CD4-positive, CD25-positive, alpha-beta regulatory T cell (primary cell): ENCODE measurements around the gene CREB5. TPM values are rescaled to one million over a fixed set of nuclear protein-coding genes. Genes with fewer than 3 reads are reported as not detected.

Experiments used
- ATAC-seq, 2 donors: fragments of 150-1000 bp; cut with Tn5 transposase; one replicate each; pipeline ENCODE4 v1.10.0; 2021; ENCODE audit warnings: low read depth in 2 of 2, moderate number of reproducible peaks in 2 of 2, moderate library complexity in 1 of 2
- DNase-seq, 3 donors: peaks; one replicate each; pipeline versions ENCODE4 v3.0.0 to v3.0.0-alpha.2; 2012 to 2022; ENCODE audit warnings: mixed read lengths in 1 of 3
- H3K27ac ChIP-seq: one replicate; pipeline ENCODE4 v1.7.0; 2013; ENCODE audit warnings: mild to moderate bottlenecking, low read length; ENCODE audit not compliant: insufficient read depth, poor library complexity, severe bottlenecking
- H3K27me3 ChIP-seq: one replicate; pipeline ENCODE4 v1.7.0; 2013; ENCODE audit warnings: low read length; ENCODE audit not compliant: control insufficient read depth, insufficient read depth
- H3K36me3 ChIP-seq: one replicate; pipeline ENCODE4 v1.7.0; 2013; ENCODE audit warnings: mild to moderate bottlenecking, low read length, moderate library complexity; ENCODE audit not compliant: control insufficient read depth, insufficient read depth
- H3K4me1 ChIP-seq: 2 replicates; pipeline ENCODE4 v1.7.0; 2013; ENCODE audit warnings: mild to moderate bottlenecking, low read length; ENCODE audit not compliant: insufficient read depth, control insufficient read depth, poor library complexity, severe bottlenecking
- H3K4me3 ChIP-seq: one replicate; pipeline ENCODE4 v1.7.0; 2013; ENCODE audit warnings: low read depth, mild to moderate bottlenecking, low read length, moderate library complexity
- H3K9me3 ChIP-seq, 2 experiments: 1 replicate in 1 of 2; 2 replicates in 1 of 2; pipeline ENCODE4 v1.7.0; 2013; ENCODE audit warnings: low read length in 2 of 2, mild to moderate bottlenecking in 1 of 2, moderate library complexity in 1 of 2; ENCODE audit not compliant: control insufficient read depth in 2 of 2
- H3K27ac Mint-ChIP-seq, 3 donors: one replicate each; pipeline ENCODE4 v1.8.0; 2020 to 2022; ENCODE audit warnings: mild to moderate bottlenecking in 3 of 3, mixed read lengths in 3 of 3, moderate library complexity in 2 of 3
- H3K27me3 Mint-ChIP-seq: one replicate; pipeline ENCODE4 v1.8.0; 2022; ENCODE audit warnings: mild to moderate bottlenecking, mixed read lengths
- H3K36me3 Mint-ChIP-seq: one replicate; pipeline ENCODE4 v1.8.0; 2020; ENCODE audit warnings: mixed read lengths
- H3K4me1 Mint-ChIP-seq, 4 donors: one replicate each; pipeline ENCODE4 v1.8.0; 2020 to 2022; ENCODE audit warnings: mixed read lengths in 4 of 4, mild to moderate bottlenecking in 1 of 4
- H3K4me3 Mint-ChIP-seq, 4 donors: one replicate each; pipeline ENCODE4 v1.8.0; 2020 to 2022; ENCODE audit warnings: mild to moderate bottlenecking in 4 of 4, mixed read lengths in 4 of 4, moderate library complexity in 3 of 4
- H3K9me3 Mint-ChIP-seq, 7 donors: one replicate each; pipeline ENCODE4 v1.8.0; 2020 to 2022; ENCODE audit warnings: mixed read lengths in 7 of 7, mild to moderate bottlenecking in 3 of 7, moderate library complexity in 2 of 7
- polyA plus RNA-seq, 4 donors: library from polyadenylated mRNA; unstranded; fragments of 300-500 nt; fragmentation: Illumina TruSeq; gene quantifications; one replicate each; pipeline ENCODE4 v1.2.3, GENCODE V29; 2021
- total RNA-seq: library from RNA; stranded (reverse); gene quantifications from one replicate; pipeline ENCODE4 v1.2.3, GENCODE V29; 2022

The CREB5 gene
- total and polyA plus RNA-seq, 5 donors from 2014 or later, result 1.3 TPM; not detected in 4

DNA sequence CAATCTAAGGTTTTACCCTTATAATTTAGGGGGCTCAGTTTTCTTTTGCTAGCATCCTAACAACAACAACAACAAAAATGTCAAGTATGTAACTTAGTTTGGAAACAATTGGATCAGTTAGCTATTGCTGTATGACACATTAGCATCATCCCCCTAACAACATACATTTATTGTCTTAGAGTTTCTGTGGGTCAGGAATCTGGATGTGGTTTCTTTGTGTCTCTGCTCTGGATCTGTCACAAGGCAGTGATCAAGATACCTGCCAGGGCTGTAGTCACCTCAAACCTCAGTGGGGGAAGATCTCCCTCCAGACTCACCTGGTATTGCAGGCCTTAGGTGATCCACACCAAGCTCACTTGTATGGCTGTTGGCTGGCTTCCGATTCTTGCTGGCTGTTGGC, 18.3 kb downstream of the CREB5 start:
- H3K27me3 ChIP-seq, result peaks cover 11% of the 10 kb centered on the region
- no peaks in the 10 kb centered on the region for H3K4me1 ChIP-seq
- H3K36me3 ChIP-seq, result no peaks in the 10 kb centered on the region
- ATAC-seq (no peak), DNase-seq (no peak)
- peaks cover 55% of the 10 kb centered on the region for H3K27me3 Mint-ChIP-seq
- H3K9me3 ChIP-seq, result no peaks in the 10 kb centered on the region
- no peak overlapping the region for H3K4me3 ChIP-seq
- no peaks in the 10 kb centered on the region for H3K36me3 Mint-ChIP-seq
- peaks cover 0 to 3% (median 0%) of the 10 kb centered on the region in 7 donors for H3K9me3 Mint-ChIP-seq
- H3K27ac Mint-ChIP-seq, result no peak overlapping the region
- no peak overlapping the region for H3K27ac ChIP-seq
- no peak overlapping the region for H3K4me3 Mint-ChIP-seq
- peaks cover 0 to 2% (median 0%) of the 10 kb centered on the region in 4 donors for H3K4me1 Mint-ChIP-seq

GRCh38 chr7:28432105-28432504, 19.8 kb downstream of the CREB5 start:
- Histone ChIP-seq H3K9me3 (no peaks in the 10 kb centered on the region), H3K4me1 (no peaks in the 10 kb centered on the region), H3K27me3 (peaks cover 12% of the 10 kb centered on the region), H3K27ac (no peak overlapping the region), H3K4me3 (no peak overlapping the region), H3K36me3 (no peaks in the 10 kb centered on the region)
- Mint-ChIP-seq H3K4me1 (peaks cover 0 to 2% (median 0%) of the 10 kb centered on the region in 4 donors), H3K9me3 (peaks cover 0 to 3% (median 0%) of the 10 kb centered on the region in 7 donors), H3K4me3 (no peak overlapping the region), H3K36me3 (no peaks in the 10 kb centered on the region), H3K27ac (no peak overlapping the region), H3K27me3 (peaks cover 63% of the 10 kb centered on the region)
- DNase-seq (no peak), ATAC-seq (no peak)

GRCh38 chr7:28433039-28433438, 20.7 kb downstream of the CREB5 start:
- no peaks in the 10 kb centered on the region for H3K4me1 ChIP-seq
- H3K27me3 ChIP-seq, result peaks cover 17% of the 10 kb centered on the region
- H3K27ac Mint-ChIP-seq, result no peak overlapping the region
- no peak for DNase-seq
- peaks cover 0 to 2% (median 0%) of the 10 kb centered on the region in 7 donors for H3K9me3 Mint-ChIP-seq
- no peak overlapping the region for H3K4me3 Mint-ChIP-seq
- no peaks in the 10 kb centered on the region for H3K36me3 ChIP-seq
- no peak for ATAC-seq
- peaks cover 68% of the 10 kb centered on the region for H3K27me3 Mint-ChIP-seq
- no peak overlapping the region for H3K27ac ChIP-seq
- no peaks in the 10 kb centered on the region for H3K9me3 ChIP-seq
- H3K4me1 Mint-ChIP-seq, result peaks cover 0 to 2% (median 0%) of the 10 kb centered on the region in 4 donors
- H3K36me3 Mint-ChIP-seq, result no peaks in the 10 kb centered on the region
- no peak overlapping the region for H3K4me3 ChIP-seq

- H3K4me3 Mint-ChIP-seq, result no peak overlapping the region
- H3K27ac Mint-ChIP-seq, result no peak overlapping the region
- H3K36me3 ChIP-seq, result no peaks in the 10 kb centered on the region
- H3K9me3 Mint-ChIP-seq, result peaks cover 0 to 2% (median 0%) of the 10 kb centered on the region in 7 donors
- ATAC-seq (no peak), DNase-seq (no peak)
- peaks cover 72% of the 10 kb centered on the region for H3K27me3 Mint-ChIP-seq
- peaks cover 17% of the 10 kb centered on the region for H3K27me3 ChIP-seq
- H3K9me3 ChIP-seq, result no peaks in the 10 kb centered on the region
- no peaks in the 10 kb centered on the region for H3K4me1 ChIP-seq
- no peak overlapping the region for H3K27ac ChIP-seq
- peaks cover 0 to 2% (median 0%) of the 10 kb centered on the region in 4 donors for H3K4me1 Mint-ChIP-seq
- H3K4me3 ChIP-seq, result no peak overlapping the region
- H3K36me3 Mint-ChIP-seq, result no peaks in the 10 kb centered on the region
Observed at GRCh38 chr7:28433699-28434219, 21.4 kb downstream of the CREB5 start.

DNA sequence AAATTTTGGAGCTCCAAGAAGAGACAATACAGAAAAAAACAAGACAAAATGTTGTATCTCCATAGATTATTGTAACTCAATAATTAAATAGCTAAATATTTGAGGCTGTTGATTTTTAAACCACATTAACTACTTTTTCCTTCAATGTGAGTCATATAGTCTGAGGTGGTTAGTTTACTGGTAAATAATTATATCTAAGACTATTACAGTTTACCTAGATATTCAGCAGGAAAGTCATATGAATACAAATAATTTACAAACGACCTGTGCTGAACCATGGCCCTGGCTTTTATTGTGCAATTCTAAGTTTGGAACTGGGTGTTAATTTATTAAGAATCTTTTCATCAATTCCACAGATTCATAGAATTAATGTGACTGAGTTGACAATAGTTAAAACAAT, 22.2 kb downstream of the CREB5 start:
- Mint-ChIP-seq H3K27me3 (peaks cover 73% of the 10 kb centered on the region), H3K27ac (no peak overlapping the region), H3K4me1 (peaks cover 0 to 2% (median 0%) of the 10 kb centered on the region in 4 donors), H3K4me3 (no peak overlapping the region), H3K36me3 (no peaks in the 10 kb centered on the region), H3K9me3 (peaks cover 0 to 2% (median 0%) of the 10 kb centered on the region in 7 donors)
- no peak overlapping the region for H3K4me3 ChIP-seq
- ATAC-seq (no peak), DNase-seq (no peak)
- no peaks in the 10 kb centered on the region for H3K4me1 ChIP-seq
- H3K36me3 ChIP-seq, result no peaks in the 10 kb centered on the region
- H3K9me3 ChIP-seq, result no peaks in the 10 kb centered on the region
- peaks cover 20% of the 10 kb centered on the region for H3K27me3 ChIP-seq
- H3K27ac ChIP-seq, result no peak overlapping the region

DNA sequence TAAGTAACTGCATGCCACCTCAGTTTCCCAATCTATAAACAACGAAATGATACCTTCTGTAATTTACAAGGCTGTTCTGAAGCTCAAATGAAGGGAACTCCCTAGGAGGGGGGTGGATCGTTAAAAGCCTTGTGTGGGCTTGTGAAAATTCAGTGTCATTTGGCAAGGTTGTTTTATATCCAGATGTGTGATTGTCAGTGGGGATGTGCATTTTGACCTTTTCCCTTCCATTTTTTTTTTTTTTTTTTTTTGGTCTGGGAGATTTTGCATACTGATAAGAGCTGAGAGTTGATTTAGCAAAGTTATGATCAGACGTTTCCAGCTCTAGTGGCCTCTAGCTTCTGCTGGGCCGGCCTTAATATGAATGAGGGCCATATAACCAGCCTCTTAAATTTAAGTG, 22.8 kb downstream of the CREB5 start:
- Mint-ChIP-seq H3K36me3 (no peaks in the 10 kb centered on the region), H3K4me1 (peaks cover 0 to 2% (median 0%) of the 10 kb centered on the region in 4 donors), H3K4me3 (no peak overlapping the region), H3K9me3 (peaks cover 0 to 2% (median 0%) of the 10 kb centered on the region in 7 donors), H3K27me3 (peaks cover 70% of the 10 kb centered on the region), H3K27ac (no peak overlapping the region)
- H3K27ac ChIP-seq, result no peak overlapping the region
- DNase-seq (no peak), ATAC-seq (no peak)
- H3K9me3 ChIP-seq, result no peaks in the 10 kb centered on the region
- no peaks in the 10 kb centered on the region for H3K4me1 ChIP-seq
- H3K27me3 ChIP-seq, result peaks cover 24% of the 10 kb centered on the region
- no peaks in the 10 kb centered on the region for H3K36me3 ChIP-seq
- no peak overlapping the region for H3K4me3 ChIP-seq

DNA sequence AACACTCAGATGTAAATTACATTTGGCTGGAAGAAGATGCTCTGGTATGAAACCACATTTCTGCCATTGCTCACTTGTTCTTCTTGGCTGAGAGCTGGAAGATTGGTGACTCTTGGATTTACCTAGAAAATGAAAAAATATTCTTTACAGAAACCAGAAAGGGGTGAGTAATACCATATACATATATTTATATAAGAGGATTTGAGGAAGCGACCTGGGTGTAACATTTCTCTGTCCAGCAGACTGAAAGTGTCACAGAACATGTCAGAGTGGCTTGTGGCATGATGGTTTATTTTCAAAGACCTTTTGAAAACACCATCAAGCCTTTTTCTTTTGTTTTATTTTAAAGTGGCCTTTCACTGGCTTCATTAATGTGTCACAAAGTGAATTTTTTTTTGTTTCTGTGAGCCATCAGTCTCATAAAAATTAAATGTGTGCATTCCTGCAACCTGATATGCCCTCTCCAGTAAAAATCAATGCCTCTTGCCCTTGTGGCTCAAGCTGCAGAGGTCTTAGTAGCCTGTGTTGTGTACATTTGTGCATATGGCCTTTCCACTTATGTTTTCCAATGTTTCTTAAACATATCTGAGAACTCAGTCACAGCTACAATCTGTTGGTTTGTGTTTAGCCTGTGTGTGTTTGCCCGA, 23.5 kb downstream of the CREB5 start:
- Histone ChIP-seq H3K4me1 (no peaks in the 10 kb centered on the region), H3K36me3 (no peaks in the 10 kb centered on the region), H3K27me3 (peaks cover 24% of the 10 kb centered on the region), H3K4me3 (no peak overlapping the region), H3K9me3 (no peaks in the 10 kb centered on the region), H3K27ac (no peak overlapping the region)
- H3K4me1 Mint-ChIP-seq, result peaks cover 0 to 2% (median 0%) of the 10 kb centered on the region in 4 donors
- peaks cover 0 to 2% (median 0%) of the 10 kb centered on the region in 7 donors for H3K9me3 Mint-ChIP-seq
- H3K27ac Mint-ChIP-seq, result no peak overlapping the region
- H3K27me3 Mint-ChIP-seq, result peaks cover 67% of the 10 kb centered on the region
- ATAC-seq (no peak), DNase-seq (no peak)
- H3K36me3 Mint-ChIP-seq, result no peaks in the 10 kb centered on the region
- no peak overlapping the region for H3K4me3 Mint-ChIP-seq
